ENCODE measurements around the gene CDC14A.

DNA sequence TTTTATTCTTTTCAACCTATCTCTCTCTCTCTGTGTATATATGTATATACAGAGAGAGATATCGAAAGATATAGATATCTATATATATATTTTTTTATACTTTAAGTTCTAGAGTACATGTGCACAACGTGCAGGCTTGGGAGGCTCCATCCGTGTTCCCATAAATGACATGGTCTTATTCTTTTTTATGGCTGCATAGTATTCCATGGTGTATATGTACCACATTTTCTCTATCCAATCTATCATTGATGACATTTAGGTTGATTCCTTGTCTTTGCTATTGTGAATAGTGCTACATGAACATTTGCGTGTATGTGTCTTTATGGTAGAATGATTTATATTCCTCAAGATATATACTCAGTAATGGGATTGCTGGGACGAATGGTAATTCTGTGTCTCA lies 130.4 kb downstream of the CDC14A start:
- TF ChIP-seq, protein P1, sequence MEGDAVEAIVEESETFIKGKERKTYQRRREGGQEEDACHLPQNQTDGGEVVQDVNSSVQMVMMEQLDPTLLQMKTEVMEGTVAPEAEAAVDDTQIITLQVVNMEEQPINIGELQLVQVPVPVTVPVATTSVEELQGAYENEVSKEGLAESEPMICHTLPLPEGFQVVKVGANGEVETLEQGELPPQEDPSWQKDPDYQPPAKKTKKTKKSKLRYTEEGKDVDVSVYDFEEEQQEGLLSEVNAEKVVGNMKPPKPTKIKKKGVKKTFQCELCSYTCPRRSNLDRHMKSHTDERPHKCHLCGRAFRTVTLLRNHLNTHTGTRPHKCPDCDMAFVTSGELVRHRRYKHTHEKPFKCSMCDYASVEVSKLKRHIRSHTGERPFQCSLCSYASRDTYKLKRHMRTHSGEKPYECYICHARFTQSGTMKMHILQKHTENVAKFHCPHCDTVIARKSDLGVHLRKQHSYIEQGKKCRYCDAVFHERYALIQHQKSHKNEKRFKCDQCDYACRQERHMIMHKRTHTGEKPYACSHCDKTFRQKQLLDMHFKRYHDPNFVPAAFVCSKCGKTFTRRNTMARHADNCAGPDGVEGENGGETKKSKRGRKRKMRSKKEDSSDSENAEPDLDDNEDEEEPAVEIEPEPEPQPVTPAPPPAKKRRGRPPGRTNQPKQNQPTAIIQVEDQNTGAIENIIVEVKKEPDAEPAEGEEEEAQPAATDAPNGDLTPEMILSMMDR (conservative IDR thresholded peaks at IDR 0.05; ENCODE audit: low read length) = no peak
- no peak for TF ChIP-seq EZH2phosphoT487 (IDR thresholded peaks at IDR 0.05; ENCODE audit: borderline replicate concordance, low read depth, low read length)
